B cell (primary cell): Measurements from ENCODE around the gene UFSP2. TPM values are rescaled to one million over a fixed set of nuclear protein-coding genes. Genes with fewer than 3 reads are reported as not detected.
A peak's percentile ranks its signal among the peaks of the same experiment; 100 is the strongest.

Source experiments
- ATAC-seq: fragments of 200-7000 bp; cut with Tn5 transposase; one replicate; pipeline ENCODE4 v1.10.0; 2021; ENCODE audit warnings: low read depth, mild to moderate bottlenecking, moderate number of reproducible peaks, moderate library complexity
- CTCF ChIA-PET: fragments of 350-600 bp; sonication (Branson Sonifier 250); formaldehyde crosslinking; loops from one replicate; lab custom pipeline; 2021; ENCODE audit warnings: antibody characterized with exemption, inconsistent platforms; lab: Charles Lee
- POLR2A ChIA-PET: fragments of 350-600 bp; sonication (Branson Sonifier 250); formaldehyde crosslinking; loops from one replicate; lab custom pipeline; 2021; ENCODE audit warnings: antibody characterized with exemption; lab: Charles Lee
- DNase-seq: peaks from one replicate; pipeline ENCODE4 v3.0.0; 2013
- H2AFZ ChIP-seq: 2 replicates; pipeline ENCODE4 v1.6.1; 2012; ENCODE audit warnings: mild to moderate bottlenecking, low read depth, low read length; ENCODE audit not compliant: insufficient read depth, poor library complexity, severe bottlenecking
- H3K27ac ChIP-seq, 2 donors: 1 replicate in 1 of 2; 2 replicates in 1 of 2; pipeline ENCODE4 v1.5.1; 2012 to 2013; ENCODE audit warnings: low read length in 2 of 2, mild to moderate bottlenecking in 2 of 2, moderate library complexity in 1 of 2
- H3K27me3 ChIP-seq, 4 experiments: fragments of 200-600 bp in 1 of 4; sonication (generic) in 1 of 4; replicated peaks in 1 of 4; 1 replicate in 2 of 4; 2 replicates in 2 of 4; pipeline versions ENCODE4 v1.6.1 to v1.7.0; 2013 to 2016; ENCODE audit warnings: low read length in 3 of 4, mild to moderate bottlenecking in 2 of 4, mixed read lengths in 1 of 4, moderate library complexity in 1 of 4; ENCODE audit not compliant: insufficient read depth in 4 of 4, control insufficient read depth in 3 of 4; ENCODE audit errors: control extremely low read depth in 1 of 4
- H3K36me3 ChIP-seq, 2 experiments: replicated peaks in 1 of 2; 1 replicate in 1 of 2; 2 replicates in 1 of 2; pipeline versions ENCODE4 v1.6.1 to v1.7.1; 2013; ENCODE audit warnings: low read length in 1 of 2; ENCODE audit not compliant: insufficient read depth in 2 of 2, control insufficient read depth in 1 of 2; ENCODE audit errors: control extremely low read depth in 1 of 2, extremely low read depth in 1 of 2
- H3K4me1 ChIP-seq, 2 donors: fragments of 200-600 bp in 1 of 2; sonication (generic) in 1 of 2; 1 replicate in 1 of 2; 2 replicates in 1 of 2; pipeline versions ENCODE4 v1.5.1 to v1.6.1; 2013 to 2017; ENCODE audit warnings: low read length in 2 of 2; ENCODE audit not compliant: control insufficient read depth in 2 of 2, insufficient read depth in 2 of 2
- H3K4me2 ChIP-seq: replicated peaks from 2 replicates; pipeline ENCODE3; 2012; ENCODE audit warnings: mild to moderate bottlenecking, low read depth, low read length; ENCODE audit not compliant: poor library complexity, severe bottlenecking
- H3K4me3 ChIP-seq, 5 experiments: fragments of 200-600 bp in 1 of 5; sonication (generic) in 1 of 5; 1 replicate in 3 of 5; 2 replicates in 2 of 5; pipeline versions ENCODE4 v1.5.1 to v1.7.0; 2011 to 2016; ENCODE audit warnings: low read length in 4 of 5, mild to moderate bottlenecking in 4 of 5, low read depth in 2 of 5, control low read depth in 1 of 5, moderate library complexity in 1 of 5; ENCODE audit not compliant: insufficient read depth in 1 of 5; ENCODE audit errors: control extremely low read depth in 1 of 5, extremely low read depth in 1 of 5
- H3K79me2 ChIP-seq: fragments of 200-600 bp; sonication (generic); one replicate; pipeline ENCODE4 v1.6.0; 2016; ENCODE audit warnings: low read length; ENCODE audit not compliant: control insufficient read depth, insufficient read depth
- H3K9ac ChIP-seq: fragments of 200-600 bp; sonication (generic); 2 replicates; pipeline ENCODE4 v1.6.1; 2017; ENCODE audit warnings: mild to moderate bottlenecking, low read length, moderate library complexity
- H3K9me3 ChIP-seq, 3 donors: one replicate each; pipeline versions ENCODE4 v1.6.1 to v1.7.1; 2013; ENCODE audit warnings: low read length in 2 of 3; ENCODE audit not compliant: control insufficient read depth in 2 of 3, insufficient read depth in 1 of 3; ENCODE audit errors: control extremely low read depth in 1 of 3
- H4K20me1 ChIP-seq: 2 replicates; pipeline ENCODE4 v1.6.0; 2012; ENCODE audit warnings: mild to moderate bottlenecking, low read length; ENCODE audit not compliant: insufficient read depth, control insufficient read depth, poor library complexity, severe bottlenecking
- H3K27ac Mint-ChIP-seq: one replicate; pipeline ENCODE4 v1.8.0; 2021; ENCODE audit warnings: mixed read lengths
- H3K27me3 Mint-ChIP-seq: one replicate; pipeline ENCODE4 v1.8.0; 2021; ENCODE audit warnings: mixed read lengths
- H3K4me1 Mint-ChIP-seq: one replicate; pipeline ENCODE4 v1.8.0; 2021; ENCODE audit warnings: mixed read lengths
- H3K4me3 Mint-ChIP-seq: one replicate; pipeline ENCODE4 v1.8.0; 2021; ENCODE audit warnings: mixed read lengths
- H3K9me3 Mint-ChIP-seq: one replicate; pipeline ENCODE4 v1.8.0; 2022; ENCODE audit warnings: mixed read lengths; ENCODE audit not compliant: insufficient read depth
- CTCF ChIP-seq: fragments of 200-600 bp; IDR thresholded peaks from one replicate; pipeline ENCODE4 v1.8.0; 2022; ENCODE audit warnings: antibody characterized with exemption, mild to moderate bottlenecking
- EZH2 ChIP-seq: IDR thresholded peaks from 2 replicates; pipeline ENCODE4 v1.6.1; 2012; ENCODE audit warnings: borderline replicate concordance, low read depth, mild to moderate bottlenecking, moderate library complexity, low read length; ENCODE audit not compliant: insufficient read depth, poor library complexity, severe bottlenecking
- WGBS: methylation state at CpG from one replicate; pipeline ENCODE4 v1.1.5; 2013; ENCODE audit warnings: missing lambda C conversion rate; ENCODE audit not compliant: insufficient coverage; 5-methylcytosine and 5-hydroxymethylcytosine counted together
- intact Hi-C: fragments of 100-400 bp; cut with micrococcal nuclease; formaldehyde crosslinking; loops from one replicate; pipeline ENCODE4 v1.10.0; 2022
- polyA plus RNA-seq: library from polyadenylated mRNA; depleted of rRNA; stranded (reverse); fragments of >200 nt; gene quantifications from 2 replicates; pipeline ENCODE4 v1.2.3, GENCODE V29; 2012
- total RNA-seq, 2 donors: library from RNA; stranded (reverse); fragments of 120-200 nt in 1 of 2; gene quantifications; 1 replicate in 1 of 2; 2 replicates in 1 of 2; pipeline versions ENCODE4 v1.2.3 to v1.2.4, GENCODE V29; 2013 to 2022

The UFSP2 gene
- total and polyA plus RNA-seq, 2 donors (not counting 1 experiment from before 2014, with no cell fraction given), result 9.5 to 20.6 TPM

GRCh38 chr4:185471235-185472102 lies 45.7 kb upstream of the UFSP2 start, which contains the start of gene CCDC110:
CCDC110 (minus strand) TSS chr4:185471733; CDS start chr4:185471683, 50 bp downstream.
- DNase-seq (peak; percentile 94), ATAC-seq (peak; percentile 95)
- CTCF ChIA-PET, result interaction anchor here (0.7 to 3.6 kb wide), 6 partner anchors 10 to 128 kb away, joined by 3 to 36 read pairs (median 4); no protein-coding TSS in a partner anchor
- H3K36me3 ChIP-seq, result no peaks in the 10 kb centered on the region
- H4K20me1 ChIP-seq, result no peaks in the 10 kb centered on the region
- H3K79me2 ChIP-seq, result no peaks in the 10 kb centered on the region
- Mint-ChIP-seq H3K4me3 (peak within 1 kb of the TSS; percentile 95), H3K4me1 (peaks cover 17% of the 10 kb centered on the region), H3K27ac (peak within 1 kb of the TSS; percentile 83), H3K27me3 (no peaks in the 10 kb centered on the region), H3K9me3 (no peaks in the 10 kb centered on the region)
- H3K27me3 ChIP-seq, result peaks cover 0 to 5% (median 0%) of the 10 kb centered on the region in 4 experiments
- WGBS, result under 1% methylated on average over 90 of the region's 93 CpGs
- POLR2A ChIA-PET, result interaction anchor here (0.8 to 1.0 kb wide), 2 partner anchors 46 to 126 kb away, joined by 3 read pairs; partner anchors contain the start of gene UFSP2
- H3K4me1 ChIP-seq, result peaks cover 11 to 17% of the 10 kb centered on the region in 2 donors
- peak within 1 kb of the TSS; percentile 28 to 87 (median 67) for H3K4me3 ChIP-seq
- intact Hi-C loops, result loop anchor here (1.0 to 2.0 kb wide), 8 partner anchors 46 to 823 kb away; partner anchors contain the start of genes ANKRD37, CASP3, CFAP97 and CYP4V2
- TF ChIP-seq CTCF (peak; percentile 76), EZH2 (no peak)
- peak within 1 kb of the TSS; percentile 86 for H2AFZ ChIP-seq
- H3K4me2 ChIP-seq, result peak within 1 kb of the TSS; percentile 99
- peak within 1 kb of the TSS; percentile 1 to 58 for H3K27ac ChIP-seq
- no peaks in the 10 kb centered on the region for H3K9me3 ChIP-seq
- H3K9ac ChIP-seq, result peak within 1 kb of the TSS; percentile 88
